HEK293 (cell line): Measurements from ENCODE around the gene EIF2B2.

Experiments
- ZNF530 ChIP-seq: fragments of 450-650 bp; formaldehyde crosslinking; IDR thresholded peaks from 2 replicates; pipeline ENCODE4 v1.5.1; 2016; ENCODE audit warnings: low read depth, missing biosample characterization, missing genetic modification characterization
- TF ChIP-seq, protein P1 (sequence below): fragments of 450-650 bp; formaldehyde crosslinking; IDR thresholded peaks from 2 replicates; pipeline ENCODE4 v1.5.1; 2016; ENCODE audit warnings: missing biosample characterization, missing genetic modification characterization, low read depth

- TF ChIP-seq, protein P1, sequence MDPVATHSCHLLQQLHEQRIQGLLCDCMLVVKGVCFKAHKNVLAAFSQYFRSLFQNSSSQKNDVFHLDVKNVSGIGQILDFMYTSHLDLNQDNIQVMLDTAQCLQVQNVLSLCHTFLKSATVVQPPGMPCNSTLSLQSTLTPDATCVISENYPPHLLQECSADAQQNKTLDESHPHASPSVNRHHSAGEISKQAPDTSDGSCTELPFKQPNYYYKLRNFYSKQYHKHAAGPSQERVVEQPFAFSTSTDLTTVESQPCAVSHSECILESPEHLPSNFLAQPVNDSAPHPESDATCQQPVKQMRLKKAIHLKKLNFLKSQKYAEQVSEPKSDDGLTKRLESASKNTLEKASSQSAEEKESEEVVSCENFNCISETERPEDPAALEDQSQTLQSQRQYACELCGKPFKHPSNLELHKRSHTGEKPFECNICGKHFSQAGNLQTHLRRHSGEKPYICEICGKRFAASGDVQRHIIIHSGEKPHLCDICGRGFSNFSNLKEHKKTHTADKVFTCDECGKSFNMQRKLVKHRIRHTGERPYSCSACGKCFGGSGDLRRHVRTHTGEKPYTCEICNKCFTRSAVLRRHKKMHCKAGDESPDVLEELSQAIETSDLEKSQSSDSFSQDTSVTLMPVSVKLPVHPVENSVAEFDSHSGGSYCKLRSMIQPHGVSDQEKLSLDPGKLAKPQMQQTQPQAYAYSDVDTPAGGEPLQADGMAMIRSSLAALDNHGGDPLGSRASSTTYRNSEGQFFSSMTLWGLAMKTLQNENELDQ (tag by site-specific recombination): no peak
- TF ChIP-seq ZNF530 (tag by site-specific recombination): no peak
Measured at GRCh38 chr14:74978416-74978947, 24.2 kb upstream of the EIF2B2 start.
